Measurements from ENCODE around the gene NR2C2. TPM values are rescaled to one million over a fixed set of nuclear protein-coding genes. Genes with fewer than 3 reads are reported as not detected.
A peak's percentile ranks its signal among the peaks of the same experiment; 100 is the strongest.

The NR2C2 gene
- total and polyA plus RNA-seq, 9 of the 15 experiments (the other 6 are each of a cell fraction or from before 2014, with no cell fraction given) = 6.1 to 33.0 (median 14.6) TPM

DNA sequence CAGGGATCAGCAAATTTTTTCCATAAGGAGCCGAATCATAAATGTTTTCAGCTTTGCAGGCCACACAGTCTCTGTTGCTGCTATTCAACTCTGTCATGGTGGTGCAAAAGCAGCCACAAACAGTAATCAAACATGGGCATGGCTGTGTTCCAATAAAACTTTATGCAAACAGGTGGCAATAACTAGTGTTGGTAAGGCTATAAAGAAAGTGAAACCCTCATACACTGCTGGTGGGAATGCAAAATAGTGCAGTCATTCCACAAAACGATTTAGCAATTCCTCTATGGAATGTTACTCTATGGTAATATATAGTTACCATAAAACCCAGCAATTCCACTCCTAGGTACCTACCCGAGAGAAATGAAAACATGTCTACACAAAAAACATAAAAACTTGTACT, 131.7 kb downstream of the NR2C2 start:
- Histone ChIP-seq H4K20me1 (replicated peaks; ENCODE audit: control insufficient read depth, insufficient read depth, low read length) (no peaks in the 10 kb centered on the region), H3K4me3 (no peak overlapping the region), H3K4me1 (replicated peaks in 1 of 2; ENCODE audit: control insufficient read depth in 2 of 2, insufficient read depth in 2 of 2, low read length in 2 of 2) (no peaks in the 10 kb centered on the region), H3K27ac (ENCODE audit: extremely low read depth, low read depth, low read length) (no peak overlapping the region), H3K4me2 (ENCODE audit: insufficient read depth, low read length) (no peak overlapping the region), H3K27me3 (ENCODE audit: control insufficient read depth in 2 of 2, insufficient read depth in 2 of 2, low read length in 2 of 2) (no peaks in the 10 kb centered on the region), H3K36me3 (ENCODE audit: control insufficient read depth, insufficient read depth, low read length) (peaks cover 94% of the 10 kb centered on the region), H3K9me3 (replicated peaks; ENCODE audit: control insufficient read depth, insufficient read depth, low read depth, low read length) (no peaks in the 10 kb centered on the region), H3K79me2 (ENCODE audit: control insufficient read depth, insufficient read depth, low read length) (no peaks in the 10 kb centered on the region), H2AFZ (ENCODE audit: low read depth, low read length) (no peak overlapping the region), H3K9ac (ENCODE audit: insufficient read depth in 1 of 2, low read depth in 2 of 2, low read length in 2 of 2) (no peak overlapping the region), H3K9me1 (ENCODE audit: control insufficient read depth, insufficient read depth, low read length) (no peaks in the 10 kb centered on the region)
- TF ChIP-seq ATF1 (CRISPR knock-in tag; IDR thresholded peaks at IDR 0.05) (no peak), ATF1 (tag; IDR thresholded peaks at IDR 0.05) (no peak), KHSRP (IDR thresholded peaks at IDR 0.05) (no peak), KAT8 (IDR thresholded peaks at IDR 0.05; ENCODE audit: low read depth) (no peak)
- TF ChIP-seq, protein P1, sequence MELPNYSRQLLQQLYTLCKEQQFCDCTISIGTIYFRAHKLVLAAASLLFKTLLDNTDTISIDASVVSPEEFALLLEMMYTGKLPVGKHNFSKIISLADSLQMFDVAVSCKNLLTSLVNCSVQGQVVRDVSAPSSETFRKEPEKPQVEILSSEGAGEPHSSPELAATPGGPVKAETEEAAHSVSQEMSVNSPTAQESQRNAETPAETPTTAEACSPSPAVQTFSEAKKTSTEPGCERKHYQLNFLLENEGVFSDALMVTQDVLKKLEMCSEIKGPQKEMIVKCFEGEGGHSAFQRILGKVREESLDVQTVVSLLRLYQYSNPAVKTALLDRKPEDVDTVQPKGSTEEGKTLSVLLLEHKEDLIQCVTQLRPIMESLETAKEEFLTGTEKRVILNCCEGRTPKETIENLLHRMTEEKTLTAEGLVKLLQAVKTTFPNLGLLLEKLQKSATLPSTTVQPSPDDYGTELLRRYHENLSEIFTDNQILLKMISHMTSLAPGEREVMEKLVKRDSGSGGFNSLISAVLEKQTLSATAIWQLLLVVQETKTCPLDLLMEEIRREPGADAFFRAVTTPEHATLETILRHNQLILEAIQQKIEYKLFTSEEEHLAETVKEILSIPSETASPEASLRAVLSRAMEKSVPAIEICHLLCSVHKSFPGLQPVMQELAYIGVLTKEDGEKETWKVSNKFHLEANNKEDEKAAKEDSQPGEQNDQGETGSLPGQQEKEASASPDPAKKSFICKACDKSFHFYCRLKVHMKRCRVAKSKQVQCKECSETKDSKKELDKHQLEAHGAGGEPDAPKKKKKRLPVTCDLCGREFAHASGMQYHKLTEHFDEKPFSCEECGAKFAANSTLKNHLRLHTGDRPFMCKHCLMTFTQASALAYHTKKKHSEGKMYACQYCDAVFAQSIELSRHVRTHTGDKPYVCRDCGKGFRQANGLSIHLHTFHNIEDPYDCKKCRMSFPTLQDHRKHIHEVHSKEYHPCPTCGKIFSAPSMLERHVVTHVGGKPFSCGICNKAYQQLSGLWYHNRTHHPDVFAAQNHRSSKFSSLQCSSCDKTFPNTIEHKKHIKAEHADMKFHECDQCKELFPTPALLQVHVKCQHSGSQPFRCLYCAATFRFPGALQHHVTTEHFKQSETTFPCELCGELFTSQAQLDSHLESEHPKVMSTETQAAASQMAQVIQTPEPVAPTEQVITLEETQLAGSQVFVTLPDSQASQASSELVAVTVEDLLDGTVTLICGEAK (IDR thresholded peaks at IDR 0.05) = peak; percentile 87
- TF ChIP-seq, protein P1 (CRISPR knock-in tag; IDR thresholded peaks at IDR 0.05) = peak; percentile 60
- TF ChIP-seq, protein P2, sequence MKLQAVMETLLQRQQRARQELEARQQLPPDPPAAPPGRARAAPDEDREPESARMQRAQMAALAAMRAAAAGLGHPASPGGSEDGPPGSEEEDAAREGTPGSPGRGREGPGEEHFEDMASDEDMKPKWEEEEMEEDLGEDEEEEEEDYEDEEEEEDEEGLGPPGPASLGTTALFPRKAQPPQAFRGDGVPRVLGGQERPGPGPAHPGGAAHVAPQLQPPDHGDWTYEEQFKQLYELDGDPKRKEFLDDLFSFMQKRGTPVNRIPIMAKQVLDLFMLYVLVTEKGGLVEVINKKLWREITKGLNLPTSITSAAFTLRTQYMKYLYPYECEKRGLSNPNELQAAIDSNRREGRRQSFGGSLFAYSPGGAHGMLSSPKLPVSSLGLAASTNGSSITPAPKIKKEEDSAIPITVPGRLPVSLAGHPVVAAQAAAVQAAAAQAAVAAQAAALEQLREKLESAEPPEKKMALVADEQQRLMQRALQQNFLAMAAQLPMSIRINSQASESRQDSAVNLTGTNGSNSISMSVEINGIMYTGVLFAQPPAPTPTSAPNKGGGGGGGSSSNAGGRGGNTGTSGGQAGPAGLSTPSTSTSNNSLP (IDR thresholded peaks at IDR 0.05; ENCODE audit: borderline replicate concordance, low read depth, low read length) = no peak
- TF ChIP-seq, protein P3, sequence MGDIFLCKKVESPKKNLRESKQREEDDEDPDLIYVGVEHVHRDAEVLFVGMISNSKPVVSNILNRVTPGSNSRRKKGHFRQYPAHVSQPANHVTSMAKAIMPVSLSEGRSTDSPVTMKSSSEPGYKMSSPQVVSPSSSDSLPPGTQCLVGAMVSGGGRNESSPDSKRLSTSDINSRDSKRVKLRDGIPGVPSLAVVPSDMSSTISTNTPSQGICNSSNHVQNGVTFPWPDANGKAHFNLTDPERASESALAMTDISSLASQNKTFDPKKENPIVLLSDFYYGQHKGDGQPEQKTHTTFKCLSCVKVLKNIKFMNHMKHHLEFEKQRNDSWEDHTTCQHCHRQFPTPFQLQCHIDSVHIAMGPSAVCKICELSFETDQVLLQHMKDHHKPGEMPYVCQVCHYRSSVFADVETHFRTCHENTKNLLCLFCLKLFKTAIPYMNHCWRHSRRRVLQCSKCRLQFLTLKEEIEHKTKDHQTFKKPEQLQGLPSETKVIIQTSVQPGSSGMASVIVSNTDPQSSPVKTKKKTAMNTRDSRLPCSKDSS (IDR thresholded peaks at IDR 0.05; ENCODE audit: low read depth, partially characterized antibody) = no peak
- ATAC-seq = no peak
- ChIA-PET POLR2A (interaction anchor here (0.7 kb wide), 1 partner anchor 34 kb away, joined by 4 read pairs; no protein-coding TSS in a partner anchor), CTCF (ENCODE audit: low intra/inter-chr PET ratio) (no interaction called here)
- in situ Hi-C loops (cut with MboI) = no loop called here
- intact Hi-C loops (cut with micrococcal nuclease) = no loop called here
- FAIRE-seq = no peak
- 69% methylated on average over 3 of the region's 3 CpGs for WGBS (ENCODE audit: insufficient coverage, low coverage, missing lambda C conversion rate)
- BruUV-seq (replicated peaks) = no TSS peak
- no peak for DNase-seq (ENCODE audit: extremely low read depth in 1 of 4, low spot score in 3 of 4)
